Measurements from ENCODE around the gene SNRNP48.

GRCh38 chr6:7604003-7604402 lies 14.0 kb downstream of the SNRNP48 start:
- TF ChIP-seq POLR2AphosphoS5 (IDR thresholded peaks at IDR 0.05; ENCODE audit: low read depth, low read length) = no peak
- no peak for TF ChIP-seq TAF1 (IDR thresholded peaks at IDR 0.05; ENCODE audit: borderline replicate concordance, low read depth, low read length)

All from GM12892 (cell line).